SK-N-SH (cell line): ENCODE measurements around the gene IL1F10.

Experiments
- CTCF ChIP-seq: fragments of 200-600 bp; sonication (generic); IDR thresholded peaks from 2 replicates; pipeline ENCODE4 v1.6.1; 2017; ENCODE audit warnings: antibody characterized with exemption, mild to moderate bottlenecking, moderate library complexity
- EZH2phosphoT487 ChIP-seq: fragments of 200-600 bp; sonication (generic); IDR thresholded peaks from 2 replicates; pipeline ENCODE4 v1.6.1; 2017; ENCODE audit warnings: low read depth, mixed run types, mild to moderate bottlenecking, antibody characterized with exemption, moderate library complexity, borderline replicate concordance
- JUND ChIP-seq: IDR thresholded peaks from 2 replicates; pipeline ENCODE4 v1.4.0; 2012
- MAX ChIP-seq: IDR thresholded peaks from 2 replicates; pipeline ENCODE4 v1.4.0; 2012; ENCODE audit warnings: low read depth
- POLR2AphosphoS5 ChIP-seq: IDR thresholded peaks from 2 replicates; pipeline ENCODE4 v1.6.1; 2012; ENCODE audit warnings: low read depth, low read length
- REST ChIP-seq: IDR thresholded peaks from 2 replicates; pipeline ENCODE4 v1.6.1; 2012; ENCODE audit warnings: mild to moderate bottlenecking, low read depth, low read length, moderate library complexity
- SIN3A ChIP-seq: IDR thresholded peaks from 2 replicates; pipeline ENCODE4 v1.6.1; 2012; ENCODE audit warnings: low read depth, mild to moderate bottlenecking, low read length, moderate library complexity, borderline replicate concordance
- TCF12 ChIP-seq: IDR thresholded peaks from 2 replicates; pipeline ENCODE4 v1.4.0; 2012
- USF2 ChIP-seq: fragments of 150-350 bp; IDR thresholded peaks from 2 replicates; pipeline ENCODE4 v1.6.1; 2017; ENCODE audit warnings: antibody characterized with exemption, low read length, low read depth, borderline replicate concordance

- TF ChIP-seq CTCF (no peak), EZH2phosphoT487 (no peak), TCF12 (no peak), POLR2AphosphoS5 (no peak), JUND (no peak), REST (no peak), MAX (no peak), USF2 (no peak), SIN3A (no peak)
Observed at GRCh38 chr2:113111121-113111520, 43.4 kb downstream of the IL1F10 start.
